NT2/D1 (cell line): ENCODE measurements around the gene PFN4.

Source experiments
- DNase-seq: peaks from one replicate; pipeline ENCODE4 v3.0.0-alpha.2; 2011; ENCODE audit warnings: low read depth, low spot score
- H3K27me3 ChIP-seq: 2 replicates; pipeline ENCODE4 v1.6.0; 2011; ENCODE audit warnings: mild to moderate bottlenecking; ENCODE audit not compliant: insufficient read length, insufficient read depth
- H3K36me3 ChIP-seq: 2 replicates; pipeline ENCODE4 v1.6.1; 2011; ENCODE audit warnings: mild to moderate bottlenecking, low read length, mixed read lengths; ENCODE audit not compliant: insufficient read depth, insufficient read length
- H3K4me1 ChIP-seq: 2 replicates; pipeline ENCODE4 v1.5.1; 2011; ENCODE audit not compliant: insufficient read depth, insufficient read length
- H3K4me3 ChIP-seq: 2 replicates; pipeline ENCODE4 v1.5.1; 2011; ENCODE audit warnings: low read depth; ENCODE audit not compliant: insufficient read length
- H3K9ac ChIP-seq: 2 replicates; pipeline ENCODE4 v1.6.0; 2011; ENCODE audit warnings: low read depth; ENCODE audit not compliant: insufficient read length
- H3K9me3 ChIP-seq: 2 replicates; pipeline ENCODE4 v1.5.1; 2011; ENCODE audit warnings: mild to moderate bottlenecking, low read length; ENCODE audit not compliant: insufficient read depth
- SUZ12 ChIP-seq: IDR thresholded peaks from 2 replicates; pipeline ENCODE4 v1.6.1; 2011; ENCODE audit not compliant: insufficient read length, insufficient read depth; ENCODE audit errors: extremely low read depth
- YY1 ChIP-seq: IDR thresholded peaks from 2 replicates; pipeline ENCODE4 v1.6.1; 2011; ENCODE audit not compliant: insufficient read length, insufficient read depth
- ZNF274 ChIP-seq: IDR thresholded peaks from 2 replicates; pipeline ENCODE4 v1.6.1; 2011; ENCODE audit warnings: mild to moderate bottlenecking, low read depth, low read length

PFN4 gene

DNA sequence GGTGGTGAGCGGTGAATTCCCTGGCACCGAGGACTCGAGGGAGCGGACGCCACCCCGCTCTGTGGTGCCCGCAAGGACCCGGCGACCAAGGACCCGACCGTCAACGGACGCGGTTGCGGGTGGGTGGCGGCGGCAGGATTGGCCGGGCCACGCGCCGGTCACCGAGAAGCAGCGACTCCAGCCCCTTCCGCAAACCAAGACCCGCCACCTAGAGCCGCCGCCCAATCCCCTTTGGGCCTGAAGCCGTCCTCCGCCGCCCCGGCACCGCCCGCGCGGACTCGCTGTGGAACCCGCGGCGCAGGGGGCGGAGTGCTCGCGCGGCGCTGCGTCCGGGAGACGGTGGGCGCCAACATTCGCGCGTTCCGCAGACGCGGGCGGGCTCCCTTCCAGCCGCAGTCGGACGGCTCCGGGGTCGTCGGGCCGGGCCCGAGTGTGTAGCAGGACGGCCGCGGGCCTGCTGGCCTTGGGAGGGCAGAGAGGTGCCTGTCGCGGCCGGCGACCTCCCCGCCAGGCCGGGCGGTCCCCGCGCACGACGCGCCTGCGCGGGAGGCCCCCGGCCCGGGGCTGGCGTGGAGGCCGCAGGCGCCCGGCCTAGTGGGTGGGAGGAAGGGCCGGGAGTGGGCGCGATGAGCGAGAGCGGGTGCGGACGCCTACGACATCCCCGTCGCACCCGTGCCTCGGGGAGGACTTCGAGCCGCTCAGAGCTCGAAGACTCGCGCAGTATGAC is at the start of gene PFN4, which contains the start of gene FAM228B:
Gene PFN4, minus strand, starts transcription at position 140 of the 727 bp plus-strand sequence. CDS start 799 bp downstream, outside the sequence.
Gene FAM228B, plus strand, starts transcription at position 275 of the 727 bp plus-strand sequence. CDS start 893 bp downstream, outside the sequence.
- DNase-seq: peak; percentile 35
- H3K4me3 ChIP-seq: peak within 1 kb of the TSS; percentile 72

DNA sequence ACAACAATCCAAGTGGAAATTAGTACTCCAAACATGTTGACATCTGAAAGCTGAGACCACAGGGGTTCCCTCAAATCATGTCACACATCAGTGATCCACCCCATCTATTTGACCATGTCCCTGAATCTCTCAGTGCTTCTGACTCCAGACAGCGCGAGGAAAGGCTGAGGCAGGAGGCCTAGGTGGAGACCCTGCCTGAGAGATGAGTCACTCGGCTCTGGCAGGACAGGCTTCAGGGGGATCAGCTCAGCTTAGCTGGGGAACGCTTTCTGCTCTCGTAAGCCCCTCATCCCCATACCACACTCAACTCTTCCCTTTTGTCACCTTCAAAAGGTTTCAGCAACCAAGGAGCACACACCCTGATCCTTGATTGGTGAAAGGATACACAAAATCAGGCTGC is 45.9 kb upstream of the PFN4 start:
- no peaks in the 10 kb centered on the region for H3K4me1 ChIP-seq

More for the DNA sequence above, at the start of gene PFN4, which contains the start of gene FAM228B:
- Histone ChIP-seq H3K9ac (peak within 1 kb of the TSS; percentile 89), H3K36me3 (peaks cover 5% of the 10 kb centered on the region), H3K9me3 (no peaks in the 10 kb centered on the region), H3K4me1 (no peaks in the 10 kb centered on the region), H3K27me3 (no peaks in the 10 kb centered on the region)
- no peak for TF ChIP-seq SUZ12

DNA sequence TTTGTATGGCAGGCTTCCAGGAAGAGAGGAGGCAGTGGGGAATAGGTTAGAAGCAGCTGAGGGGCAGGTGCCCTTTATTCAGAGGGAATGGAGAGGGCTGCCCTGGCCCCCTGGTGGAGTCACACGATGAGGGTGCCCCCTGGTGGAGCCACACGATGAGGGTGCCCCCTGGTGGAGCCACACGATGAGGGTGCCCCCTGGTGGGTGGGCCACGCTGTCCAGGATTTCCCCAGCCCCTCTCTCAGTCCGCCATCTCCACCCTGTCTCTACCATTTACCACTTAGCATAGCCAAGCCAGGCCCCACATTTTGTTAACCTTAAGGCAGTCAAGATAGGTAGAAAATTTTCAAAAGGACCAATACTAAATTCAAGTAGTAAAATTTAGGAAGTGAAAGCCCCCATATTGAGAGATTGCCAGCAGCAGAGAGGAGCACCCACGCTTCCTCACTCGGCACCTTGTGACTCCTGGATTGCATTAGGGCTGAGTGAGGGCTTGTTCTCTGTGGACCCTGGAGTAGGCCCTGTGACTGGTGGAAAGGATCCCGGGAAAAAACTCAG is 41.4 kb upstream of the PFN4 start:
- TF ChIP-seq SUZ12 (no peak), ZNF274 (no peak), YY1 (no peak)
- no peaks in the 10 kb centered on the region for H3K36me3 ChIP-seq
- no peaks in the 10 kb centered on the region for H3K27me3 ChIP-seq
- no peak overlapping the region for H3K4me3 ChIP-seq
- no peaks in the 10 kb centered on the region for H3K4me1 ChIP-seq
- peaks cover 9% of the 10 kb centered on the region for H3K9me3 ChIP-seq
- H3K9ac ChIP-seq: no peak overlapping the region
- no peak for DNase-seq

More for the DNA sequence above, 45.9 kb upstream of the PFN4 start:
- TF ChIP-seq SUZ12: no peak
- TF ChIP-seq ZNF274: no peak
- TF ChIP-seq YY1: no peak
- no peak for DNase-seq
- H3K36me3 ChIP-seq: no peaks in the 10 kb centered on the region
- no peak overlapping the region for H3K9ac ChIP-seq
- H3K9me3 ChIP-seq: no peaks in the 10 kb centered on the region
- no peak overlapping the region for H3K4me3 ChIP-seq
- no peaks in the 10 kb centered on the region for H3K27me3 ChIP-seq

DNA sequence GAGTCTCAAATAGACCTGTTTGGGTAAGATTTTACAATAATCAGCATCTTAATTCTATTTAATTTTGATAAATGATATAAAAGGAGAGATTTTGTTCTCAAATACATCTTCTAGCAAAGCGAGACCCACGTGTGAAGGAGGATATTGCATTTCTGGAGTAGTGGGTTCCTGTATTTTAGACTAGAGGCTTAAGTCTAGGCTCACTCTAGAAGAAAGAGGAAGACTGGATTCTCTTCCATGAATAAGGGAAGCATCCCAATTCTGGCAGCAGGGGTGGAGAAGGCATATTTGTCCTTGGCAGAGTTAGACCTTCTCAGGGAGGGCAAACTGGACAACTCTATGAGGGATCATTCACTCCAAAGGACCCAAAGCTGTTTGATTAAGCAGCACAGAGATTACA is 40.5 kb upstream of the PFN4 start:
- Histone ChIP-seq H3K36me3 (no peaks in the 10 kb centered on the region), H3K4me3 (no peak overlapping the region), H3K4me1 (no peaks in the 10 kb centered on the region), H3K9ac (no peak overlapping the region), H3K27me3 (no peaks in the 10 kb centered on the region), H3K9me3 (peaks cover 9% of the 10 kb centered on the region)
- no peak for DNase-seq
- TF ChIP-seq ZNF274: no peak
- TF ChIP-seq YY1: no peak
- TF ChIP-seq SUZ12: no peak

- no peak overlapping the region for H3K4me3 ChIP-seq
- TF ChIP-seq ZNF274 (no peak), SUZ12 (no peak), YY1 (no peak)
- DNase-seq: no peak
- H3K9ac ChIP-seq: no peak overlapping the region
- H3K36me3 ChIP-seq: no peaks in the 10 kb centered on the region
- H3K27me3 ChIP-seq: no peaks in the 10 kb centered on the region
- H3K9me3 ChIP-seq: peaks cover 9% of the 10 kb centered on the region
- H3K4me1 ChIP-seq: no peaks in the 10 kb centered on the region
Measured at GRCh38 chr2:24163186-24163585, 40.1 kb upstream of the PFN4 start.

GRCh38 chr2:24162494-24162893 is 39.4 kb upstream of the PFN4 start:
- no peak overlapping the region for H3K4me3 ChIP-seq
- H3K4me1 ChIP-seq: no peaks in the 10 kb centered on the region
- no peaks in the 10 kb centered on the region for H3K27me3 ChIP-seq
- no peak overlapping the region for H3K9ac ChIP-seq
- H3K36me3 ChIP-seq: no peaks in the 10 kb centered on the region
- DNase-seq: no peak
- peaks cover 9% of the 10 kb centered on the region for H3K9me3 ChIP-seq
- TF ChIP-seq SUZ12 (no peak), ZNF274 (no peak), YY1 (no peak)

GRCh38 chr2:24160761-24161160 is 37.6 kb upstream of the PFN4 start:
- no peak for DNase-seq
- TF ChIP-seq ZNF274: no peak
- TF ChIP-seq SUZ12: no peak
- TF ChIP-seq YY1: no peak

More at GRCh38 chr2:24160761-24161160, 37.6 kb upstream of the PFN4 start:
- Histone ChIP-seq H3K9me3 (peaks cover 9% of the 10 kb centered on the region), H3K9ac (no peak overlapping the region), H3K36me3 (no peaks in the 10 kb centered on the region), H3K27me3 (no peaks in the 10 kb centered on the region), H3K4me3 (no peak overlapping the region), H3K4me1 (no peaks in the 10 kb centered on the region)
